ENCODE measurements around the gene FYCO1.

GRCh38 chr3:45966371-45966791 is 29.2 kb downstream of the FYCO1 start:
- TF ChIP-seq CTCF (conservative IDR thresholded peaks at IDR 0.05 in 1 of 2, IDR thresholded peaks at IDR 0.05 in 1 of 2; ENCODE audit: extremely low read depth in 1 of 2, insufficient read depth in 1 of 2, low read depth in 1 of 2, low read length in 2 of 2) (no peak), EZH2 (IDR thresholded peaks at IDR 0.05; ENCODE audit: borderline replicate concordance, low read length) (no peak)
